ENCODE measurements around the gene INHBC.

Gene INHBC

GRCh38 chr12:57460468-57460784 lies 25.8 kb downstream of the INHBC start:
- no peak for DNase-seq (ENCODE audit: low read depth, low spot score)
- ChIA-PET POLR2A (no interaction called here), CTCF (interaction anchor here (1.0 to 19.6 kb wide), 7 partner anchors 9 to 205 kb away, joined by 3 to 880 read pairs (median 7); partner anchors contain the start of genes ARHGAP9, MARS1 and STAC3)
- H3K4me3 ChIP-seq (ENCODE audit: low read depth, low read length): peak overlapping the region; percentile 77
- no peak for TF ChIP-seq CTCF (IDR thresholded peaks at IDR 0.05; ENCODE audit: insufficient read depth, low read length, missing control alignments)

GRCh38 chr12:57460841-57461275 lies 26.3 kb downstream of the INHBC start:
- H3K4me3 ChIP-seq (ENCODE audit: low read depth, low read length): peak overlapping the region; percentile 77
- no peak for DNase-seq (ENCODE audit: low read depth, low spot score)
- ChIA-PET POLR2A (interaction anchor here (0.9 kb wide), 1 partner anchor 60 kb away, joined by 3 read pairs; the partner anchor contains the start of gene DDIT3), CTCF (interaction anchor here (1.0 to 19.6 kb wide), 8 partner anchors 7 to 247 kb away, joined by 3 to 880 read pairs (median 33); partner anchors contain the start of genes ARHGAP9, INHBE, MARS1 and STAC3)
- TF ChIP-seq CTCF (IDR thresholded peaks at IDR 0.05; ENCODE audit: insufficient read depth, low read length, missing control alignments): no peak

GRCh38 chr12:57461276-57461916 lies 26.8 kb downstream of the INHBC start:
- no peak for DNase-seq (ENCODE audit: low read depth, low spot score)
- ChIA-PET CTCF (interaction anchor here (1.0 to 19.6 kb wide), 13 partner anchors 7 to 343 kb away, joined by 3 to 880 read pairs (median 4); partner anchors contain the start of genes ARHGAP9, INHBE, MARS1 and STAC3), POLR2A (interaction anchor here (0.9 kb wide), 1 partner anchor 59 kb away, joined by 3 read pairs; the partner anchor contains the start of gene DDIT3)
- H3K4me3 ChIP-seq (ENCODE audit: low read depth, low read length): peak overlapping the region; percentile 77
- no peak for TF ChIP-seq CTCF (IDR thresholded peaks at IDR 0.05; ENCODE audit: insufficient read depth, low read length, missing control alignments)

GRCh38 chr12:57461917-57462250 lies 27.3 kb downstream of the INHBC start:
- CTCF ChIA-PET: interaction anchor here (0.6 to 19.6 kb wide), 20 partner anchors 8 to 344 kb away, joined by 3 to 880 read pairs (median 4); partner anchors contain the start of genes ARHGAP9, INHBE, MARS1 and STAC3
- POLR2A ChIA-PET: interaction anchor here (0.9 kb wide), 1 partner anchor 59 kb away, joined by 3 read pairs; the partner anchor contains the start of gene DDIT3
- no peak for DNase-seq (ENCODE audit: low read depth, low spot score)
- H3K4me3 ChIP-seq (ENCODE audit: low read depth, low read length): peak overlapping the region; percentile 77
- no peak for TF ChIP-seq CTCF (IDR thresholded peaks at IDR 0.05; ENCODE audit: insufficient read depth, low read length, missing control alignments)

- ChIA-PET POLR2A (interaction anchor here (1.1 kb wide), 2 partner anchors 9 to 10 kb away, joined by 3 to 4 read pairs; no protein-coding TSS in a partner anchor), CTCF (interaction anchor here (0.6 to 19.6 kb wide), 22 partner anchors 8 to 344 kb away, joined by 3 to 880 read pairs (median 4); partner anchors contain the start of genes ARHGAP9, INHBE, MARS1 and STAC3)
These were observed 27.8 kb downstream of the INHBC start for GRCh38 chr12:57462251-57462911.

More at GRCh38 chr12:57462251-57462911, 27.8 kb downstream of the INHBC start:
- DNase-seq (ENCODE audit: low read depth, low spot score): no peak
- TF ChIP-seq CTCF (IDR thresholded peaks at IDR 0.05; ENCODE audit: insufficient read depth, low read length, missing control alignments): peak; percentile 99
- H3K4me3 ChIP-seq (ENCODE audit: low read depth, low read length): peak overlapping the region; percentile 77
